OCI-LY1 (cell line): Measurements from ENCODE around the gene GLS.

ENCODE experiments used
- EZH2 ChIP-seq: fragments of 200-600 bp; sonication (generic), shearing (Covaris generic); IDR thresholded peaks from 2 replicates; pipeline ENCODE4 v1.8.0; 2017; ENCODE audit warnings: borderline replicate concordance, mixed run types, mild to moderate bottlenecking, antibody characterized with exemption, low read length, moderate library complexity, mixed read lengths
- TF ChIP-seq, protein P1 (sequence below): fragments of 200-600 bp; sonication (generic), shearing (Covaris generic); IDR thresholded peaks from 2 replicates; pipeline ENCODE4 v1.5.1; 2017; ENCODE audit warnings: mild to moderate bottlenecking, antibody characterized with exemption, low read length, moderate library complexity, mixed read lengths

DNA sequence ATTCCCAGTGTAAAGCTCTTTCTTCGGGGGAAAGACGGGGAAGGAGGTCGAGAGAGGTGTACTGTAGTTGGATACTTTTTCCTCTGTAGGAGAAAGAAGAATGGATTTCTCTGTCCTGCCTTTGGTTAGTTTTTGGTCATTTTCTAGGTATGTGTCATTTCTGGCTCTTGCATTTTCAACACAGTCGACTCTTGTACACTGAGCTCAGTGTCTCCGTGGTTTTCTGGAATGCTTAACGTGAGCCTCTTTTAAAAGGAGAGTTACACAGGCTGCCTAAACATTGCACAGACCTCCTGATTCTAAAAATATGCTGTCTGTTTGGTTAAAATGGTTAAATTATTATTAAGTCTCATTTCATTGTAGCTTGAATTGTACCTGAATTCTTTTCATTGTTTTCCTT, 21.8 kb upstream of the GLS start:
- TF ChIP-seq, protein P1, sequence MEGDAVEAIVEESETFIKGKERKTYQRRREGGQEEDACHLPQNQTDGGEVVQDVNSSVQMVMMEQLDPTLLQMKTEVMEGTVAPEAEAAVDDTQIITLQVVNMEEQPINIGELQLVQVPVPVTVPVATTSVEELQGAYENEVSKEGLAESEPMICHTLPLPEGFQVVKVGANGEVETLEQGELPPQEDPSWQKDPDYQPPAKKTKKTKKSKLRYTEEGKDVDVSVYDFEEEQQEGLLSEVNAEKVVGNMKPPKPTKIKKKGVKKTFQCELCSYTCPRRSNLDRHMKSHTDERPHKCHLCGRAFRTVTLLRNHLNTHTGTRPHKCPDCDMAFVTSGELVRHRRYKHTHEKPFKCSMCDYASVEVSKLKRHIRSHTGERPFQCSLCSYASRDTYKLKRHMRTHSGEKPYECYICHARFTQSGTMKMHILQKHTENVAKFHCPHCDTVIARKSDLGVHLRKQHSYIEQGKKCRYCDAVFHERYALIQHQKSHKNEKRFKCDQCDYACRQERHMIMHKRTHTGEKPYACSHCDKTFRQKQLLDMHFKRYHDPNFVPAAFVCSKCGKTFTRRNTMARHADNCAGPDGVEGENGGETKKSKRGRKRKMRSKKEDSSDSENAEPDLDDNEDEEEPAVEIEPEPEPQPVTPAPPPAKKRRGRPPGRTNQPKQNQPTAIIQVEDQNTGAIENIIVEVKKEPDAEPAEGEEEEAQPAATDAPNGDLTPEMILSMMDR: no peak
- no peak for TF ChIP-seq EZH2
